Adipocyte (in vitro differentiated cells): Measurements from ENCODE around the gene TMEM89.

Source experiments
- DNase-seq: peaks from one replicate; pipeline ENCODE4 v3.0.0-alpha.2; 2015; ENCODE audit warnings: low read depth
- H3K27me3 ChIP-seq: replicated peaks from 2 replicates; pipeline ENCODE4 v1.7.0; 2013; ENCODE audit warnings: mild to moderate bottlenecking, low read length, moderate library complexity; ENCODE audit not compliant: control insufficient read depth, insufficient read depth
- H3K36me3 ChIP-seq: 2 replicates; pipeline ENCODE4 v1.7.0; 2013; ENCODE audit warnings: low read length, mild to moderate bottlenecking, moderate library complexity; ENCODE audit not compliant: control insufficient read depth, insufficient read depth, severe bottlenecking
- H3K4me1 ChIP-seq: 2 replicates; pipeline ENCODE4 v1.7.0; 2013; ENCODE audit warnings: mild to moderate bottlenecking, low read length, moderate library complexity; ENCODE audit not compliant: control insufficient read depth, insufficient read depth
- H3K4me3 ChIP-seq: 2 replicates; pipeline ENCODE4 v1.7.0; 2013; ENCODE audit warnings: mild to moderate bottlenecking, low read length, moderate library complexity
- H3K9ac ChIP-seq: 2 replicates; pipeline ENCODE4 v1.7.0; 2013; ENCODE audit warnings: mild to moderate bottlenecking, low read length, moderate library complexity
- H3K9me3 ChIP-seq: 2 replicates; pipeline ENCODE4 v1.7.0; 2013; ENCODE audit warnings: mild to moderate bottlenecking, low read length, moderate library complexity; ENCODE audit not compliant: control insufficient read depth

TMEM89 gene

GRCh38 chr3:48655606-48656005, 34.0 kb upstream of the TMEM89 start:
- no peak for DNase-seq
- Histone ChIP-seq H3K36me3 (no peaks in the 10 kb centered on the region), H3K9me3 (no peaks in the 10 kb centered on the region), H3K9ac (no peak overlapping the region), H3K4me1 (peaks cover 8% of the 10 kb centered on the region), H3K27me3 (no peaks in the 10 kb centered on the region), H3K4me3 (no peak overlapping the region)

GRCh38 chr3:48655063-48655462, 33.5 kb upstream of the TMEM89 start:
- peaks cover 8% of the 10 kb centered on the region for H3K4me1 ChIP-seq
- no peaks in the 10 kb centered on the region for H3K27me3 ChIP-seq
- no peak overlapping the region for H3K4me3 ChIP-seq
- no peaks in the 10 kb centered on the region for H3K36me3 ChIP-seq
- DNase-seq = no peak
- H3K9me3 ChIP-seq = no peaks in the 10 kb centered on the region
- H3K9ac ChIP-seq = no peak overlapping the region

- H3K36me3 ChIP-seq = no peaks in the 10 kb centered on the region
- H3K9me3 ChIP-seq = no peaks in the 10 kb centered on the region
- H3K4me1 ChIP-seq = peaks cover 8% of the 10 kb centered on the region
- H3K9ac ChIP-seq = no peak overlapping the region
- H3K27me3 ChIP-seq = peaks cover 3% of the 10 kb centered on the region
- no peak for DNase-seq
- H3K4me3 ChIP-seq = no peak overlapping the region
These were observed 31.6 kb upstream of the TMEM89 start for GRCh38 chr3:48652923-48653715.

GRCh38 chr3:48651771-48652170, 30.2 kb upstream of the TMEM89 start:
- Histone ChIP-seq H3K27me3 (peaks cover 3% of the 10 kb centered on the region), H3K9ac (no peak overlapping the region), H3K9me3 (no peaks in the 10 kb centered on the region), H3K4me3 (no peak overlapping the region), H3K36me3 (no peaks in the 10 kb centered on the region), H3K4me1 (peaks cover 7% of the 10 kb centered on the region)
- DNase-seq = no peak

GRCh38 chr3:48650723-48651122, 29.2 kb upstream of the TMEM89 start:
- no peaks in the 10 kb centered on the region for H3K4me1 ChIP-seq
- H3K9me3 ChIP-seq = no peaks in the 10 kb centered on the region
- H3K36me3 ChIP-seq = no peaks in the 10 kb centered on the region
- H3K27me3 ChIP-seq = peaks cover 3% of the 10 kb centered on the region
- no peak overlapping the region for H3K4me3 ChIP-seq
- DNase-seq = no peak
- no peak overlapping the region for H3K9ac ChIP-seq

- Histone ChIP-seq H3K4me3 (no peak overlapping the region), H3K36me3 (no peaks in the 10 kb centered on the region), H3K9me3 (no peaks in the 10 kb centered on the region), H3K9ac (no peak overlapping the region), H3K27me3 (peaks cover 3% of the 10 kb centered on the region), H3K4me1 (no peaks in the 10 kb centered on the region)
- DNase-seq = no peak
These were observed 26.8 kb upstream of the TMEM89 start for GRCh38 chr3:48648188-48648850.

GRCh38 chr3:48647714-48648113, 26.1 kb upstream of the TMEM89 start:
- no peaks in the 10 kb centered on the region for H3K4me1 ChIP-seq

GRCh38 chr3:48644898-48645760, 23.6 kb upstream of the TMEM89 start:
- DNase-seq = no peak
- H3K9ac ChIP-seq = no peak overlapping the region
- no peak overlapping the region for H3K4me3 ChIP-seq
- H3K36me3 ChIP-seq = no peaks in the 10 kb centered on the region
- H3K9me3 ChIP-seq = no peaks in the 10 kb centered on the region
- no peaks in the 10 kb centered on the region for H3K4me1 ChIP-seq
- peaks cover 3% of the 10 kb centered on the region for H3K27me3 ChIP-seq

More at GRCh38 chr3:48647714-48648113, 26.1 kb upstream of the TMEM89 start:
- Histone ChIP-seq H3K27me3 (peaks cover 3% of the 10 kb centered on the region), H3K4me3 (no peak overlapping the region), H3K9ac (no peak overlapping the region), H3K36me3 (no peaks in the 10 kb centered on the region), H3K9me3 (no peaks in the 10 kb centered on the region)
- DNase-seq = no peak

GRCh38 chr3:48642605-48643004, 21.0 kb upstream of the TMEM89 start:
- Histone ChIP-seq H3K27me3 (no peaks in the 10 kb centered on the region), H3K36me3 (no peaks in the 10 kb centered on the region), H3K4me1 (no peaks in the 10 kb centered on the region), H3K9me3 (no peaks in the 10 kb centered on the region), H3K4me3 (no peak overlapping the region), H3K9ac (no peak overlapping the region)
- no peak for DNase-seq

- Histone ChIP-seq H3K4me1 (peaks cover 5% of the 10 kb centered on the region), H3K36me3 (no peaks in the 10 kb centered on the region), H3K27me3 (no peaks in the 10 kb centered on the region), H3K9me3 (no peaks in the 10 kb centered on the region), H3K9ac (no peak overlapping the region), H3K4me3 (no peak overlapping the region)
- DNase-seq = no peak
These were observed 19.8 kb upstream of the TMEM89 start for GRCh38 chr3:48641396-48641795.

GRCh38 chr3:48639944-48640606, 18.5 kb upstream of the TMEM89 start:
- Histone ChIP-seq H3K27me3 (no peaks in the 10 kb centered on the region), H3K4me1 (peaks cover 11% of the 10 kb centered on the region), H3K9ac (no peak overlapping the region), H3K36me3 (no peaks in the 10 kb centered on the region), H3K4me3 (no peak overlapping the region), H3K9me3 (no peaks in the 10 kb centered on the region)
- DNase-seq = no peak
